Fibroblast of villous mesenchyme (primary cell): ENCODE measurements around the gene FFAR1. TPM values are rescaled to one million over a fixed set of nuclear protein-coding genes. Genes with fewer than 3 reads are reported as not detected.
"Not testable (repeated sequence)": the region's sequence is repeated elsewhere in the genome, so short reads cannot be mapped to it uniquely, and the experiment has no call there.

ENCODE experiments used
- DNase-seq: peaks from one replicate; pipeline ENCODE4 v3.0.0-alpha.2; 2010; ENCODE audit warnings: low read depth
- H3K4me3 ChIP-seq: 2 replicates; pipeline ENCODE4 v1.5.1; 2011; ENCODE audit warnings: low read depth, mild to moderate bottlenecking, low read length
- CTCF ChIP-seq: IDR thresholded peaks from 2 replicates; pipeline ENCODE4 v1.5.1; 2012; ENCODE audit warnings: low read depth, mild to moderate bottlenecking, low read length; ENCODE audit not compliant: insufficient read depth
- total RNA-seq: library from RNA; depleted of rRNA; stranded (reverse); fragments of >200 nt; gene quantifications from 2 replicates; pipeline ENCODE4 v1.2.3, GENCODE V29; 2012

Gene FFAR1
- total RNA-seq, 1 donor, result not detected

- DNase-seq, result no peak
- H3K4me3 ChIP-seq, result no peak overlapping the region
- TF ChIP-seq CTCF, result no peak
Measured at GRCh38 chr19:35352177-35352447, 4.4 kb downstream of the FFAR1 start.

DNA sequence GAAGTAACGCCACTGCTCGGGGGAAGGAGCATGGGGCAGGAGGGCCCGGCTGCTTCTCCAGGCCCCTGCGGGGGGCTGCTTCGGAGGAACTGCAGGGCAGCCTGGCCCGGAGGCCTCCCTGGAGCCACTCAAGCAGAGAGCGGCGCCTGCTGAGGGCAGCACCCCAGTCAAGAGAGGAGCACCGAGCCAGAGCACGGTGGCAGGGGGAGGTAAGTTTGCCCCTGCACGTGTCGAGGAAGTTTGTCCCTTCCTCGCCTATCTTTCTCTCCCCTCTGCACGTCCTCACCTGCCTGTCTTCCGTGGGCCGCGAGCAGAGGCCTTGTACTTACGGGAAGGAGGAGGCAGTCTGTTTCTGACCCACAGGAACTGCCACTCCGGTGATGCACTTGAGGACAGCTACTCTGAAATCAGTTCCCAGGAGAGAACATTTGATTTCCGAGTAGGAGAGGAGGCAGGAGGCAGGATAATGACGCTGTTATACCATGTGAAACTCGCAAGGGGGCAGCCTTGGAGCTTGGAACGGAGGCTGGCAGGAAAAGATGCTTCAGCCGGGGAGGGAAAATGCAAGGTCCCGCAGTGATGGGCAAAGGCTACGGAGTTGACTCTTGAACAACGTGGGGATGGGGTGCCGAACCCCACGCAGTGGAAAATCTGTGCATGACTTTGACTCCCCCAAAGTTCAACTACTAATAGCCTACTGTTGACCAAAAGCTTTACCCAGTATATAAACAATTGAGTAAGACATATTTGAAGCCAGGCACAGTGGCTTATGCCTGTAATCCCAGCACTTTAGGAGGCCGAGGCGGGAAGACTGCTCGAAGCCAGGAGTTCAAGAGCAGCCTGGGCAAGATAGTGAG lies 5.0 kb downstream of the FFAR1 start:
- peak; percentile 86 for TF ChIP-seq CTCF
- no peak overlapping the region for H3K4me3 ChIP-seq
- peak; percentile 71 for DNase-seq

DNA sequence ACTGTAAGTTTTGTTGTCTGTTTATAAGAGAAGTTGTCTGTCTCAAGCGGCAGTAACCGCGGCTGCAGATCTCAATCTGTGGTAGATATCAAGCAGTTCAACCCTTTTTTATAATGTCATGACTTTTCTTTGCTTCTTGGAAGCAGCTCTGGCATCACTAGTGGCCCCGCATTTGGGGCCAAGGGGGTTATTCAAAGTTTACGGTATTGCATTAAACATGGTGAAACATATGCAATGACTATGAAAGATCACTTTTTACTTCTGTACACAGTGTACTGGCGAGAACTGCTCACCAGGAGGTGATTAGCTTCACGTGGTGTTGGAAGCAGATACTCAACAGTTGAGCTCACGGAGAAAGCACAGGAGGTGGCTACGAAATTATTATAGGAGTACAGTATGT lies 5.9 kb downstream of the FFAR1 start:
- TF ChIP-seq CTCF, result no peak
- H3K4me3 ChIP-seq, result no peak overlapping the region
- no peak for DNase-seq

- no peak for DNase-seq
- TF ChIP-seq CTCF, result no peak
- no peak overlapping the region for H3K4me3 ChIP-seq
Measured at GRCh38 chr19:35354898-35355297, 7.2 kb downstream of the FFAR1 start.

DNA sequence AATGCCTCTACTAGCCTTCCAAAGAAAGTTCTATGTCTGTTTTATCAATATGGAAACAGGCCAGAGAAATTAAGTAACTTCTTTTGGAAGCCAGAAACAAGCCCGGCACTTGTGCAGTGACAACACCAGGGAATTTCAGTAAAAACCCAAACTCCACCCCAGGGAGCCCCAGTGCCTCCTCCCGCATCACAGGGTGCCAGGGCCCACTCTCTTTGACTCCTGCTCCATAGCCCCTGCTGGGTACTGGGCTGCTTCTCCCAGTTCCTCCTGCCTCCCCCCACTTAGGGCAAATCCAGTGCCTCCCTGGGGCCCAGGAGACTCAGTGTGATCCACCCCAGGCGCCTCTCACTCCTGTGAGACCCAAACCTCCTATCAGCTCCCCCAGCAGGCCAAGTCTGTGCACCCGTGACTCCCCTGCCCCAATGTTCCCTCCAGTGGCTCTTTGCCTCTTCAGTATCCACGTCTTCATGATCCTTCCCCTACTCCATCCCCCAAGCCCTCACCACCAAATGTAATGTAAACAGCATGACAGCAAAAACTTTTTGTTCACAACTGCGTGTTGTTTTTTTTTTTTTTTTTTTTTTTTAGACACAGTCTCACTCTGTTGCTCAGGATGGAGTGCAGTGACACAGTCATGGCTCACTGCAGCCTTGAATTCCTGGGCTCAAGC lies 8.2 kb downstream of the FFAR1 start:
- no peak for TF ChIP-seq CTCF
- no peak overlapping the region for H3K4me3 ChIP-seq
- no peak for DNase-seq

DNA sequence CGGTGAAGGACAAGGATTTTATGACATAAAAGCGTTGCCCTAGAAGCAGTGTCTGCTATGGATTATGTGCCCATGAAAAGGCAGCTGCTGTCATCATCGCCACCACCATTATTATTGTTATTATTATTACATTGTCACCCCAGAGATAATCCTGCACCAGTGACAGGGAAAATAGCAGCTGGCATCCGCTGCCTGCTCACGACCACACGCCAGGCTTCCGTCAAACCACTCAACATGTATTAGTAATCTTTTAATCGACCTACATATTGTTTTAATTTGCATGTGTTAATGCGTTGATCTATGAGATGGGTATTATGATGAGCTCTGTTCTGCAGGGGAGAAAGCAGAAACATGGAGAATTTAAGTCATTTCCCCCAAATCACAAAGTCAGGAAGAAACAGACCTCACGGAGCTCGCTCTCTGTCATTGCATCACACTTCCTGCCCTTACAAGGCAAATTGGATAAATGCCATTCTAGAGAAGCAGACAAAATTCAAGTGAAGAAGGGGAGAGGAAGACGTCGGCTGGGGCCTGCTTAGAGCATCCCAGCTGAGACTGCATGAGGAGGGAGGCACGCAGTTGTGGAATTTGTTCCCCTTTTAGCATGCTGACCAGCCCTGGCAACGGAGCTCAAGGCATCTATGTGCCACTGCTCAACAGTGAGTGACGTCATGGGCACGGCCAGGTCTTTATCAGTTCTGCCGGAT lies 10.3 kb downstream of the FFAR1 start, which contains the start of gene FFAR3:
Gene FFAR3 (plus strand): TSS at position 594 of the 707 bp plus-strand sequence. CDS start 431 bp downstream, outside the sequence.
- TF ChIP-seq CTCF, result no peak
- no peak within 1 kb of the TSS for H3K4me3 ChIP-seq
- DNase-seq, result peak; percentile 7

DNA sequence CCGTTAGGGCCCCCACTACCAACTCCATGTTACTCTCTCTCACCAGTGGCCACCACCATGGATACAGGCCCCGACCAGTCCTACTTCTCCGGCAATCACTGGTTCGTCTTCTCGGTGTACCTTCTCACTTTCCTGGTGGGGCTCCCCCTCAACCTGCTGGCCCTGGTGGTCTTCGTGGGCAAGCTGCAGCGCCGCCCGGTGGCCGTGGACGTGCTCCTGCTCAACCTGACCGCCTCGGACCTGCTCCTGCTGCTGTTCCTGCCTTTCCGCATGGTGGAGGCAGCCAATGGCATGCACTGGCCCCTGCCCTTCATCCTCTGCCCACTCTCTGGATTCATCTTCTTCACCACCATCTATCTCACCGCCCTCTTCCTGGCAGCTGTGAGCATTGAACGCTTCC lies 11.1 kb downstream of the FFAR1 start:
- not testable (repeated sequence) for H3K4me3 ChIP-seq, DNase-seq

- H3K4me3 ChIP-seq, DNase-seq: not testable (repeated sequence)
Measured at GRCh38 chr19:35359395-35359794, 11.7 kb downstream of the FFAR1 start.

GRCh38 chr19:35360081-35360480 lies 12.4 kb downstream of the FFAR1 start:
- not testable (repeated sequence) for H3K4me3 ChIP-seq, DNase-seq
